HepG2 (cell line): Measurements from ENCODE around the gene SLC2A10. TPM values are rescaled to one million over a fixed set of nuclear protein-coding genes. Genes with fewer than 3 reads are reported as not detected.

Experiments used
- ARID2 ChIP-seq: sonication (generic); formaldehyde crosslinking; IDR thresholded peaks from 2 replicates; pipeline ENCODE4 v1.8.1; 2022; ENCODE audit warnings: mild to moderate bottlenecking, missing genetic modification reagents, borderline replicate concordance
- FOXO1 ChIP-seq: sonication (generic); formaldehyde crosslinking; IDR thresholded peaks from 2 replicates; pipeline ENCODE4 v1.4.0; 2020; ENCODE audit warnings: missing genetic modification reagents
- MED1 ChIP-seq: sonication (generic); formaldehyde crosslinking; IDR thresholded peaks from 2 replicates; pipeline ENCODE4 v1.4.0; 2020; ENCODE audit warnings: missing genetic modification reagents
- NFKB2 ChIP-seq: sonication (generic); formaldehyde crosslinking; IDR thresholded peaks from 2 replicates; pipeline ENCODE4 v1.4.0; 2020; ENCODE audit warnings: missing genetic modification reagents, borderline replicate concordance
- PCBP1 ChIP-seq: fragments of 200-400 bp; formaldehyde crosslinking; IDR thresholded peaks from 2 replicates; pipeline ENCODE4 v1.6.1; 2017; ENCODE audit warnings: mild to moderate bottlenecking, low read depth, low read length, borderline replicate concordance
- PCBP2 ChIP-seq: fragments of 200-400 bp; formaldehyde crosslinking; optimal IDR thresholded peaks from 2 replicates; pipeline ENCODE3; 2018; ENCODE audit warnings: low read length, low read depth; ENCODE audit not compliant: poor library complexity, severe bottlenecking
- PHF20 ChIP-seq: sonication (generic); formaldehyde crosslinking; IDR thresholded peaks from 2 replicates; pipeline ENCODE4 v1.5.0; 2020; ENCODE audit warnings: mild to moderate bottlenecking, missing genetic modification reagents
- REXO4 ChIP-seq: sonication (generic); formaldehyde crosslinking; IDR thresholded peaks from 2 replicates; pipeline ENCODE4 v1.8.0; 2022; ENCODE audit warnings: missing genetic modification reagents, mild to moderate bottlenecking, borderline replicate concordance
- SOX6 ChIP-seq, 2 experiments: fragments of 450-650 bp in 1 of 2; sonication (generic) in 1 of 2; formaldehyde crosslinking in 1 of 2; IDR thresholded peaks; 2 replicates each; pipeline versions ENCODE4 v1.4.0 to v1.6.1; 2017 to 2020; ENCODE audit warnings: antibody characterized with exemption in 1 of 2, mild to moderate bottlenecking in 1 of 2, missing genetic modification reagents in 1 of 2
- YEATS4 ChIP-seq: sonication (generic); formaldehyde crosslinking; IDR thresholded peaks from 2 replicates; pipeline ENCODE4 v1.4.0; 2020; ENCODE audit warnings: missing genetic modification reagents, borderline replicate concordance
- ZBTB20 ChIP-seq: sonication (generic); formaldehyde crosslinking; IDR thresholded peaks from 2 replicates; pipeline ENCODE4 v1.8.1; 2023; ENCODE audit warnings: missing genetic modification reagents, low read depth, mild to moderate bottlenecking, borderline replicate concordance
- ZNF550 ChIP-seq: sonication (generic); formaldehyde crosslinking; IDR thresholded peaks from 2 replicates; pipeline ENCODE4 v1.4.0; 2020; ENCODE audit warnings: mild to moderate bottlenecking, missing genetic modification reagents, borderline replicate concordance
- ZNF629 ChIP-seq: sonication (generic); formaldehyde crosslinking; conservative IDR thresholded peaks from 2 replicates; pipeline ENCODE4 v1.5.0; 2020; ENCODE audit warnings: missing genetic modification reagents
- polyA plus RNA-seq, 8 experiments: library from polyadenylated mRNA; depleted of rRNA in 3 of 8; stranded (reverse) in 7 of 8; unstranded in 1 of 8; fragments of >200 nt; fragmentation: Illumina TruSeq in 4 of 8; extraction: Trizol in 4 of 8; gene quantifications; 2 replicates each; pipeline versions ENCODE4 v1.2.1 to v1.2.3, GENCODE V29; 2011 to 2016; ENCODE audit warnings: low read depth in 4 of 8, missing spikeins in 1 of 8, mixed read lengths in 1 of 8; ENCODE audit not compliant: insufficient read depth in 1 of 8
- total RNA-seq, 5 experiments: library from RNA; depleted of rRNA; stranded (reverse); fragments of >200 nt; fragmentation: Illumina TruSeq; extraction: Trizol; gene quantifications; 2 replicates each; pipeline ENCODE4 v1.2.3, GENCODE V29; 2016; ENCODE audit warnings: low read depth in 1 of 5
- TF ChIP-seq, protein P1 (sequence below): IDR thresholded peaks from 2 replicates; pipeline ENCODE4 v1.6.1; 2016; ENCODE audit warnings: missing genetic modification reagents, missing compliant biosample characterization
- TF ChIP-seq, protein P2 (sequence below): sonication (generic); formaldehyde crosslinking; IDR thresholded peaks from 2 replicates; pipeline ENCODE4 v1.5.0; 2020; ENCODE audit warnings: missing genetic modification reagents
- TF ChIP-seq, protein P3 (sequence below): sonication (generic); formaldehyde crosslinking; IDR thresholded peaks from 2 replicates; pipeline ENCODE4 v1.8.1; 2022; ENCODE audit warnings: mild to moderate bottlenecking, missing genetic modification reagents
- TF ChIP-seq, protein P4 (sequence below), 2 experiments: sonication (generic) in 1 of 2; formaldehyde crosslinking in 1 of 2; IDR thresholded peaks; 2 replicates each; pipeline versions ENCODE4 v1.4.0 to v1.6.1; 2016 to 2020; ENCODE audit warnings: borderline replicate concordance in 1 of 2, low read depth in 1 of 2, mild to moderate bottlenecking in 1 of 2, missing genetic modification reagents in 1 of 2
- TF ChIP-seq, protein P5 (sequence below): sonication (generic); formaldehyde crosslinking; conservative IDR thresholded peaks from 2 replicates; pipeline ENCODE4 v1.8.0; 2022; ENCODE audit warnings: missing genetic modification reagents

Gene SLC2A10
- total and polyA plus RNA-seq, 2 of the 13 experiments (the other 11 are each of a cell fraction or from before 2014, with no cell fraction given), result 16.0 to 18.4 TPM

DNA sequence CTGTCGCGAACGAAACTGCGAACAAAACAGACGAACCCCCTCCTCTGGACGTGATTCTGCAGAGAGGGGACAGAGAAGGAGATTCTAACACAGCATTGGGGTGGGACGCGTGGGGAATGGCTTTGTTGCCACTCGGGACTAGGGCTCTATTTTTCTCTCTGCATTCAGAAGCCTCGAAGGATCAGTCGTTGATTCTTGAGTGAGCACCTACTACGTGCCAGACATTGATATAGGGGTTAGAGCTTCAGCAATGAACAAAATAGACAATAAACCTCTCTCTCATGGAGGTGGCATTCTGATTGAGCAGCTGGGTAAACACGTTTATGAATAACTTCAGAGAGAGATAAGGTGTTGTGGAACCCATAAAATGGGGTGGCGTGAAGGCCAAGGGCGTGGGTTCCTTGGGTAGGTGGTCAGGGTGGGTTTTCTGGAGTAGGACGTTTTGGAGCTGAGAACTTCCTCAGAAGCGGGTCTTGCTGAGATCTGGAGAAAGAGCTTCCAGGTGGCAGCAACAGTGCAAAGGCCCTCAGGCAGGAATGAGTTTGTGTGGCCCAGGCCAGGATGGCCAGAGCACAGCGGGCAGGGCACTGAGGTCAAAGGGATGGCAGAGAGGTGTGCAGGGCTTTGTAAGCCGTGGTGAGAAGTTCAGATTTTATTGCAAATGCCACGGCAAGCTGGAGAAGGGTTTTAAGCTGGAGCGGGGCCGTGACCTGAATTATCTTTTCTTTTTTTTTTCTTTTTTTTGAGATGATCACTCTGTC, 884 bp downstream of the SLC2A10 start (continued):
- TF ChIP-seq PCBP1 (no peak), ZNF550 (CRISPR knock-in tag) (0 out of 2 replicates have a peak, but pooled peaks have one; percentile 42), NFKB2 (CRISPR knock-in tag) (0 out of 2 replicates have a peak, but pooled peaks have one; percentile 23), PCBP2 (no peak), ZBTB20 (0 out of 2 replicates have a peak, but pooled peaks have one; percentile 44), MED1 (CRISPR knock-in tag) (0 out of 2 replicates have a peak, but pooled peaks have one; percentile 9), ARID2 (no peak), YEATS4 (CRISPR knock-in tag) (0 out of 2 replicates have a peak, but pooled peaks have one; percentile 5), ZNF629 (peak; percentile 10; the same call in 1 of the 2 replicates), REXO4 (CRISPR knock-in tag) (no peak), FOXO1 (CRISPR knock-in tag) (0 out of 2 replicates have a peak, but pooled peaks have one; percentile 1), SOX6 (IDR thresholded peaks at IDR 0.05) (no peak), SOX6 (CRISPR knock-in tag; IDR thresholded peaks at IDR 0.05) (0 out of 2 replicates have a peak, but pooled peaks have one; percentile 3), PHF20 (peak; percentile 0; the same call in 1 of the 2 replicates)
- TF ChIP-seq, protein P1, sequence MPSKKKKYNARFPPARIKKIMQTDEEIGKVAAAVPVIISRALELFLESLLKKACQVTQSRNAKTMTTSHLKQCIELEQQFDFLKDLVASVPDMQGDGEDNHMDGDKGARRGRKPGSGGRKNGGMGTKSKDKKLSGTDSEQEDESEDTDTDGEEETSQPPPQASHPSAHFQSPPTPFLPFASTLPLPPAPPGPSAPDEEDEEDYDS (CRISPR knock-in tag), result no peak; the same call in 1 of the 2 replicates
- TF ChIP-seq, protein P2, sequence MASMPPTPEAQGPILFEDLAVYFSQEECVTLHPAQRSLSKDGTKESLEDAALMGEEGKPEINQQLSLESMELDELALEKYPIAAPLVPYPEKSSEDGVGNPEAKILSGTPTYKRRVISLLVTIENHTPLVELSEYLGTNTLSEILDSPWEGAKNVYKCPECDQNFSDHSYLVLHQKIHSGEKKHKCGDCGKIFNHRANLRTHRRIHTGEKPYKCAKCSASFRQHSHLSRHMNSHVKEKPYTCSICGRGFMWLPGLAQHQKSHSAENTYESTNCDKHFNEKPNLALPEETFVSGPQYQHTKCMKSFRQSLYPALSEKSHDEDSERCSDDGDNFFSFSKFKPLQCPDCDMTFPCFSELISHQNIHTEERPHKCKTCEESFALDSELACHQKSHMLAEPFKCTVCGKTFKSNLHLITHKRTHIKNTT (CRISPR knock-in tag), result no peak
- TF ChIP-seq, protein P3, sequence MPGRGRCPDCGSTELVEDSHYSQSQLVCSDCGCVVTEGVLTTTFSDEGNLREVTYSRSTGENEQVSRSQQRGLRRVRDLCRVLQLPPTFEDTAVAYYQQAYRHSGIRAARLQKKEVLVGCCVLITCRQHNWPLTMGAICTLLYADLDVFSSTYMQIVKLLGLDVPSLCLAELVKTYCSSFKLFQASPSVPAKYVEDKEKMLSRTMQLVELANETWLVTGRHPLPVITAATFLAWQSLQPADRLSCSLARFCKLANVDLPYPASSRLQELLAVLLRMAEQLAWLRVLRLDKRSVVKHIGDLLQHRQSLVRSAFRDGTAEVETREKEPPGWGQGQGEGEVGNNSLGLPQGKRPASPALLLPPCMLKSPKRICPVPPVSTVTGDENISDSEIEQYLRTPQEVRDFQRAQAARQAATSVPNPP (CRISPR knock-in tag), result peak; percentile 54; the same call in 1 of the 2 replicates
- TF ChIP-seq, protein P4, sequence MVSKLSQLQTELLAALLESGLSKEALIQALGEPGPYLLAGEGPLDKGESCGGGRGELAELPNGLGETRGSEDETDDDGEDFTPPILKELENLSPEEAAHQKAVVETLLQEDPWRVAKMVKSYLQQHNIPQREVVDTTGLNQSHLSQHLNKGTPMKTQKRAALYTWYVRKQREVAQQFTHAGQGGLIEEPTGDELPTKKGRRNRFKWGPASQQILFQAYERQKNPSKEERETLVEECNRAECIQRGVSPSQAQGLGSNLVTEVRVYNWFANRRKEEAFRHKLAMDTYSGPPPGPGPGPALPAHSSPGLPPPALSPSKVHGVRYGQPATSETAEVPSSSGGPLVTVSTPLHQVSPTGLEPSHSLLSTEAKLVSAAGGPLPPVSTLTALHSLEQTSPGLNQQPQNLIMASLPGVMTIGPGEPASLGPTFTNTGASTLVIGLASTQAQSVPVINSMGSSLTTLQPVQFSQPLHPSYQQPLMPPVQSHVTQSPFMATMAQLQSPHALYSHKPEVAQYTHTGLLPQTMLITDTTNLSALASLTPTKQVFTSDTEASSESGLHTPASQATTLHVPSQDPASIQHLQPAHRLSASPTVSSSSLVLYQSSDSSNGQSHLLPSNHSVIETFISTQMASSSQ (IDR thresholded peaks at IDR 0.05; ENCODE audit: low read depth), result no peak
- TF ChIP-seq, protein P4 (CRISPR knock-in tag; IDR thresholded peaks at IDR 0.05; ENCODE audit: borderline replicate concordance), result peak; percentile 6; the same call in 1 of the 2 replicates
- TF ChIP-seq, protein P5, sequence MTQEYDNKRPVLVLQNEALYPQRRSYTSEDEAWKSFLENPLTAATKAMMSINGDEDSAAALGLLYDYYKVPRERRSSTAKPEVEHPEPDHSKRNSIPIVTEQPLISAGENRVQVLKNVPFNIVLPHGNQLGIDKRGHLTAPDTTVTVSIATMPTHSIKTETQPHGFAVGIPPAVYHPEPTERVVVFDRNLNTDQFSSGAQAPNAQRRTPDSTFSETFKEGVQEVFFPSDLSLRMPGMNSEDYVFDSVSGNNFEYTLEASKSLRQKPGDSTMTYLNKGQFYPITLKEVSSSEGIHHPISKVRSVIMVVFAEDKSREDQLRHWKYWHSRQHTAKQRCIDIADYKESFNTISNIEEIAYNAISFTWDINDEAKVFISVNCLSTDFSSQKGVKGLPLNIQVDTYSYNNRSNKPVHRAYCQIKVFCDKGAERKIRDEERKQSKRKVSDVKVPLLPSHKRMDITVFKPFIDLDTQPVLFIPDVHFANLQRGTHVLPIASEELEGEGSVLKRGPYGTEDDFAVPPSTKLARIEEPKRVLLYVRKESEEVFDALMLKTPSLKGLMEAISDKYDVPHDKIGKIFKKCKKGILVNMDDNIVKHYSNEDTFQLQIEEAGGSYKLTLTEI, result no peak
